ENCODE data around the gene TK1. TPM values are rescaled to one million over a fixed set of nuclear protein-coding genes. Genes with fewer than 3 reads are reported as not detected.

TK1 gene
- total RNA-seq, 4 donors from 2014 or later: 1.4 to 10.6 (median 3.1) TPM

- no peak for TF ChIP-seq CTCF (IDR thresholded peaks at IDR 0.05)
- DNase-seq (ENCODE audit: low spot score) (no peak), ATAC-seq (ENCODE audit: low FRiP score) (no peak)
Observed at GRCh38 chr17:78126895-78127238, 60.0 kb downstream of the TK1 start.

GRCh38 chr17:78125976-78126894 lies 60.6 kb downstream of the TK1 start:
- ATAC-seq (ENCODE audit: low FRiP score): no peak

GRCh38 chr17:78125138-78125913 lies 61.5 kb downstream of the TK1 start:
- TF ChIP-seq CTCF (IDR thresholded peaks at IDR 0.05): no peak
- ATAC-seq (ENCODE audit: low FRiP score) (no peak), DNase-seq (ENCODE audit: low spot score) (no peak)

More at GRCh38 chr17:78125976-78126894, 60.6 kb downstream of the TK1 start:
- no peak for TF ChIP-seq CTCF (IDR thresholded peaks at IDR 0.05)
- DNase-seq (ENCODE audit: low spot score): no peak

- no peak for TF ChIP-seq CTCF (IDR thresholded peaks at IDR 0.05)
- no peak for DNase-seq (ENCODE audit: low spot score)
- no peak for ATAC-seq (ENCODE audit: low FRiP score)
Observed at GRCh38 chr17:78124836-78125137, 62.1 kb downstream of the TK1 start.

Small RNA genes within 50 kb of the gene (small RNA-seq; reads per million reads assigned to genes)
- not detected for gene AC087645.1

Other genes starting within 250 kb of the TK1 start
- 10 to 100 TPM in 2 of 4 donors, 1 to 10 TPM in 2; 6.4 to 20.5 (median 10.5) TPM for gene TNRC6C, start 228.3 kb downstream of the TK1 start, total RNA-seq
- gene TMC6, start 58.3 kb downstream of the TK1 start, total RNA-seq: 10 to 100 TPM; 21.8 to 72.8 (median 51.3) TPM
- gene TMC8, start 56.3 kb downstream of the TK1 start, total RNA-seq: 10 to 100 TPM in 1 of 4 donors, 1 to 10 TPM in 3; 3.2 to 12.5 (median 6.5) TPM
- gene C17orf99, start 40.7 kb downstream of the TK1 start, total RNA-seq: not detected
- gene SYNGR2, start 18.5 kb downstream of the TK1 start, total RNA-seq: 10 to 100 TPM; 24.3 to 80.6 (median 52.4) TPM
- gene AFMID, start 310 bp upstream of the TK1 start, total RNA-seq: 10 to 100 TPM; 21.7 to 29.0 (median 26.0) TPM
- 1 to 10 TPM in 2 of 4 donors, under 1 TPM in 1, not detected in 1; 0.84 to 2.6 (median 1.3) TPM for gene BIRC5, start 27.2 kb upstream of the TK1 start, total RNA-seq
- gene TMEM235, start 44.6 kb upstream of the TK1 start, total RNA-seq: not detected
- 1,000 to 10,000 TPM in 1 of 4 donors, 100 to 1,000 TPM in 3; 186 to 1,117 (median 634) TPM for gene SOCS3, start 173.0 kb upstream of the TK1 start, total RNA-seq
- gene PGS1, start 191.6 kb upstream of the TK1 start, total RNA-seq: 10 to 100 TPM; 25.8 to 97.2 (median 70.2) TPM